AG04449 (cell line): ENCODE results near the gene SORBS2.

ENCODE experiments used
- CTCF ChIA-PET: fragments of 350-600 bp; formaldehyde crosslinking; extraction: SDS; loops from one replicate; lab custom pipeline; 2021; ENCODE audit warnings: antibody characterized with exemption; lab: Yijun Ruan, JAX
- POLR2A ChIA-PET: fragments of 400-600, 350-600 bp; formaldehyde crosslinking; extraction: SDS; loops from one replicate; lab custom pipeline; 2020; ENCODE audit warnings: antibody characterized with exemption, inconsistent platforms; lab: Yijun Ruan, JAX
- DNase-seq: peaks from one replicate; pipeline ENCODE4 v3.0.0-alpha.2; 2010; ENCODE audit warnings: low read depth, low spot score
- H3K4me3 ChIP-seq: 2 replicates; pipeline ENCODE4 v1.5.1; 2011; ENCODE audit warnings: low read depth, mild to moderate bottlenecking, control low read depth, low read length
- TF ChIP-seq, protein P1 (sequence below): IDR thresholded peaks from one replicate; pipeline ENCODE4 v1.5.1; 2011; ENCODE audit warnings: mild to moderate bottlenecking, moderate library complexity, low read length, control low read depth, inconsistent platforms; ENCODE audit not compliant: insufficient read depth; ENCODE audit errors: missing control alignments

Gene SORBS2

DNA sequence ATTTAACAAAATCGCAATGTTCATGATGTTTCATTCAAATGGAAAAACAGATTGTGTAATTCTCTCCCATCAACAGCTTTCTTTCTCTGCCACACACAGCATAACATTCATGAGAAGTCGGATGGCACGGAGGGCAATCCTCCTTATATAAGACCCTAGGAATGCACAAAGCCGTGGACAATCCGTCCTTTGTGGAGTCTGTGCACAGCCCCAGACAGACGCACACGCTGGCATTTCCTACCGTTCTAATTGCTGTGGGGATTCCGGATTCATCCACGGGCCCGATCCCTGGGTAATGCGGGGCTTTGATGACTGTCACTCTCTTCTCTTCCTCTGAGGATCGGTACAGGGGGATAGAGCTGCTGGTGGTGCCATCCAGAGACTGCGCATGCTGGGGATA lies 154.8 kb downstream of the SORBS2 start:
- ChIA-PET POLR2A (no interaction called here), CTCF (interaction anchor here (1.1 to 2.3 kb wide), 4 partner anchors 16 to 380 kb away, joined by 5 to 12 read pairs (median 6); no protein-coding TSS in a partner anchor)
- no peak overlapping the region for H3K4me3 ChIP-seq
- no peak for DNase-seq
- TF ChIP-seq, protein P1, sequence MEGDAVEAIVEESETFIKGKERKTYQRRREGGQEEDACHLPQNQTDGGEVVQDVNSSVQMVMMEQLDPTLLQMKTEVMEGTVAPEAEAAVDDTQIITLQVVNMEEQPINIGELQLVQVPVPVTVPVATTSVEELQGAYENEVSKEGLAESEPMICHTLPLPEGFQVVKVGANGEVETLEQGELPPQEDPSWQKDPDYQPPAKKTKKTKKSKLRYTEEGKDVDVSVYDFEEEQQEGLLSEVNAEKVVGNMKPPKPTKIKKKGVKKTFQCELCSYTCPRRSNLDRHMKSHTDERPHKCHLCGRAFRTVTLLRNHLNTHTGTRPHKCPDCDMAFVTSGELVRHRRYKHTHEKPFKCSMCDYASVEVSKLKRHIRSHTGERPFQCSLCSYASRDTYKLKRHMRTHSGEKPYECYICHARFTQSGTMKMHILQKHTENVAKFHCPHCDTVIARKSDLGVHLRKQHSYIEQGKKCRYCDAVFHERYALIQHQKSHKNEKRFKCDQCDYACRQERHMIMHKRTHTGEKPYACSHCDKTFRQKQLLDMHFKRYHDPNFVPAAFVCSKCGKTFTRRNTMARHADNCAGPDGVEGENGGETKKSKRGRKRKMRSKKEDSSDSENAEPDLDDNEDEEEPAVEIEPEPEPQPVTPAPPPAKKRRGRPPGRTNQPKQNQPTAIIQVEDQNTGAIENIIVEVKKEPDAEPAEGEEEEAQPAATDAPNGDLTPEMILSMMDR: no peak

DNA sequence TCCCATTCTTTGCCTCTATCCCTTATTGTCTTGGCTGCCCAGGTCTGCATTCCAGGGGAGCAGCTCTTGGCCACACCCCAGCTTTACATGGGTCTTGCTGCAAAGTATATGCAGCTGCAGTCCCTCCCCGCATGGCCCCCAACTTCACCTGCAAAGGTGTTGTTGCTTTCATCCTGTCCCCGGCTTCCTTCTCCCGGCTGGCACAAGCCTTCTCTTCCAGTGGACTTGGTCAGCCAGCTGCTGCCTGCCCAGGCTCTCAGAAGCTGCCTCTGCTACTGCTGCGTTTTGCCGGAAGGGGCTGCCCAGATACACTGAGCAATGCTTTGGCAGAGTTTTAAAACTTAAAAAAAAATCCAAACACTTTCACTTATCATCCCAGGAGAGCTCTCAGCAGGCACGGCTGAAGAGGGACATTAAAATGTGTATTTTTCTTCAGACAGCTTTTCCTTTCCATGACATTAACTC lies 155.5 kb downstream of the SORBS2 start:
- TF ChIP-seq, protein P1: peak; percentile 34
- DNase-seq: no peak
- H3K4me3 ChIP-seq: no peak overlapping the region
- CTCF ChIA-PET: interaction anchor here (1.0 to 2.3 kb wide), 4 partner anchors 16 to 381 kb away, joined by 5 to 12 read pairs (median 6); no protein-coding TSS in a partner anchor
- POLR2A ChIA-PET: no interaction called here

DNA sequence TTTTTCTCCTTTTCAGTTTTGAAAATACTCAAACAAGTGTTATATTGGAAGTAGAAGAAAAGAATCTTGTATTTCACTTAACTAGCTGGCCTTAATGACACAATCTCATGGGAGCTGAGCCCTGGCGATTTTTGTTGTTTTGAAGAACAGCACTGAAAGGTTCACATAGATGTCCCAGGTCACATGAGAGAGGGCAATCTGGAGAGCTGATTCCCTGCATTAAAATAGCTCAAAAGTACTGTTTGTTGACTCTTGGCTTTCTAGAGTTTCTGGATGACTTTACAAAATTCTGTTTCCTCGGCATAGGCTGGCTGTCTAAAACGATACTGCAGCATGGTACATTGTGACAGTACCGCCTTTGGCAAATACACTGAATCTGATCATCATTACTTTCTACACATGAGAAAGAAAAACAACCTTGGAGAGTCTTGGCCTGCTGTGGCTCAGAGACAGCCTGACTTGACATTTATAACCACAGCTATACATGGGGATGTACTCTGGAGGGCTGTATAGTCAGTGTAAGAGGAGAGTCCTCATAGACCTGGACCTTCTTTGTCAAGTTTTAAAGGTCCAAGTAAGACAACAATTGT lies 156.9 kb downstream of the SORBS2 start:
- no peak for DNase-seq
- ChIA-PET POLR2A (no interaction called here), CTCF (interaction anchor here (0.9 to 2.1 kb wide), 3 partner anchors 11 to 367 kb away, joined by 3 to 12 read pairs (median 3); no protein-coding TSS in a partner anchor)
- TF ChIP-seq, protein P1: no peak
- H3K4me3 ChIP-seq: no peak overlapping the region

DNA sequence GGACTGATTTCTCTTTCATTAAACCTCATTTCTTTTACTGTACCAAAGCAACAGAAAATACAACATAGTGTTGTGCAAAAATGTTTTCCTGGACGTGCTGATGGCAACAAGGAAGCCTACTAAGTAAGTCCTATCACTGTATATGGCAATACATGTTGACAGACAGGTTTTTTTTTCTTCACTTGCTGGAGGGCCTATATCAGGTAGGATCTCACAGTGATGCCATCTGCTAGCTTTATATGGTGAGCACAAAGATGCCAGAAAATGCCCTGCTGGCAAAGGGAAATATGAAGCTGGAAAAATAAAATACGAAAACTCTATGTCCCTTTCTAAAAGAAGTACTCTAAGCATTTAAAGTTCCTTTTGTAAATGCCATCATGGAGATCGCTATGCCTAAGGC lies 157.7 kb downstream of the SORBS2 start:
- no peak overlapping the region for H3K4me3 ChIP-seq
- POLR2A ChIA-PET: no interaction called here
- CTCF ChIA-PET: interaction anchor here (0.7 to 2.1 kb wide), 4 partner anchors 10 to 367 kb away, joined by 3 to 12 read pairs (median 3); no protein-coding TSS in a partner anchor
- TF ChIP-seq, protein P1: no peak
- DNase-seq: no peak

DNA sequence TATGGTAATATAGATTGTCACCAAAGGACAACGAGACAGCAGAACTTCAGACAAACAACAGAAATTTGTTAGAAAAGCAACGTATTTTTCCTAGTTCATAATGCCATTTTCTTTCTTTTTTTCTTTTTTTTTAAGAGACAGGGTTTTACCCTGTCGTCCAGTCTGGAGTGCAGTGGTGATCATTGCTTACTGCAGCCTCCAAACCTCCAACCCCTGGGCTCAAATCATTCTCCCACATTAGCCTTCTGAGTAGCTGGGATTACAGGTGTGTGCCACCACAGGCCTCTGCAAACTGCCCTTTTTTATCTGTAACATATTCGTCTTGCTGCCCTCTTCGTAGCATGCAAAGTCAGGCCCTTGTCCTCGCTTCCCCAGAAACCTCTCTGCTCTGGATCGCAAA lies 160.1 kb downstream of the SORBS2 start:
- CTCF ChIA-PET: interaction anchor here (1.5 kb wide), 1 partner anchor 9 kb away, joined by 3 read pairs; no protein-coding TSS in a partner anchor

DNA sequence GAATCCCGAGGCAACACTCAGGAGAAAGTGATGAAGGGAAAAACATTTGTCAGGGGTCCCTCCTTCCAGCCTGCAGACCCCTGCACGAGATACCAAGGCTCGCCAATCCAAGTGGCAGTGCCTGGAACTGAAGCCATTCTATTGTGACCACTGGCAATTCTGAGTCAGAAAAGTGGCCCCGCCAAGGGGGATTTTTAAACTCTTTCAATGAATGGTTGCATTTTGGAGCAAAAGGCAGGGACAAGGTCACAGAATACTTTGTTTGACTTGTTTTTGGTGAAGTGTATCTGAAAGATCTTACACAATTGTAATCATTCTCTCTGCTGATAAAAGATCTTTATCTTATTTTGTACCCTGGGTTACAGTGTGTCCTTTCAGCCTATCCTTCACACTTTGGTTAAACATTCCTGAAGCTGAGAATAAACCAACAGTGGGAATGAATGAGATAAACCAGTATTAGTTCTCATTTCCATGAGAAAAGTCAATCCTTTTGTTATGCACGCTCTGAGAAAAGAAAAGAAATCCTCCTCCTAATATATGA lies 160.8 kb downstream of the SORBS2 start:
- ChIA-PET CTCF (interaction anchor here (1.5 kb wide), 1 partner anchor 9 kb away, joined by 3 read pairs; no protein-coding TSS in a partner anchor), POLR2A (no interaction called here)
- TF ChIP-seq, protein P1: no peak
- no peak for DNase-seq
- H3K4me3 ChIP-seq: no peak overlapping the region

More for the DNA sequence above, 160.1 kb downstream of the SORBS2 start:
- POLR2A ChIA-PET: no interaction called here
- no peak overlapping the region for H3K4me3 ChIP-seq
- DNase-seq: no peak
- TF ChIP-seq, protein P1: no peak
